Measurements from ENCODE around the gene SYT5.

- TF ChIP-seq, protein P1, sequence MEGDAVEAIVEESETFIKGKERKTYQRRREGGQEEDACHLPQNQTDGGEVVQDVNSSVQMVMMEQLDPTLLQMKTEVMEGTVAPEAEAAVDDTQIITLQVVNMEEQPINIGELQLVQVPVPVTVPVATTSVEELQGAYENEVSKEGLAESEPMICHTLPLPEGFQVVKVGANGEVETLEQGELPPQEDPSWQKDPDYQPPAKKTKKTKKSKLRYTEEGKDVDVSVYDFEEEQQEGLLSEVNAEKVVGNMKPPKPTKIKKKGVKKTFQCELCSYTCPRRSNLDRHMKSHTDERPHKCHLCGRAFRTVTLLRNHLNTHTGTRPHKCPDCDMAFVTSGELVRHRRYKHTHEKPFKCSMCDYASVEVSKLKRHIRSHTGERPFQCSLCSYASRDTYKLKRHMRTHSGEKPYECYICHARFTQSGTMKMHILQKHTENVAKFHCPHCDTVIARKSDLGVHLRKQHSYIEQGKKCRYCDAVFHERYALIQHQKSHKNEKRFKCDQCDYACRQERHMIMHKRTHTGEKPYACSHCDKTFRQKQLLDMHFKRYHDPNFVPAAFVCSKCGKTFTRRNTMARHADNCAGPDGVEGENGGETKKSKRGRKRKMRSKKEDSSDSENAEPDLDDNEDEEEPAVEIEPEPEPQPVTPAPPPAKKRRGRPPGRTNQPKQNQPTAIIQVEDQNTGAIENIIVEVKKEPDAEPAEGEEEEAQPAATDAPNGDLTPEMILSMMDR (optimal IDR thresholded peaks at IDR 0.05 in 1 of 3, IDR thresholded peaks at IDR 0.05 in 1 of 3, conservative IDR thresholded peaks at IDR 0.05 in 1 of 3; ENCODE audit: extremely low read depth in 1 of 3, insufficient read depth in 2 of 3, low read length in 3 of 3): no peak
- TF ChIP-seq EZH2 (IDR thresholded peaks at IDR 0.05; ENCODE audit: low read length): no peak
Observed at GRCh38 chr19:55147545-55148251, 32.4 kb downstream of the SYT5 start.

Data from keratinocyte (primary cell).